BLaER1 treated with 17β-estradiol and CSF1 and Interleukin-3, amounts not matched to agents 10 nM and 100 nM (cell line): ENCODE measurements around the gene MOXD1.

Source experiments
- H3K27ac ChIP-seq, 11 experiments: shearing (Covaris generic); formaldehyde crosslinking; 2 replicates each; pipeline ENCODE4 v1.8.1; 2022
- H3K27me3 ChIP-seq, 11 experiments: shearing (Covaris generic); formaldehyde crosslinking; 2 replicates each; pipeline ENCODE4 v1.8.1; 2022
- H3K36me3 ChIP-seq, 11 experiments: shearing (Covaris generic); formaldehyde crosslinking; 2 replicates each; pipeline ENCODE4 v1.8.1; 2022
- H3K4me1 ChIP-seq, 10 experiments: shearing (Covaris generic); formaldehyde crosslinking; 2 replicates each; pipeline ENCODE4 v1.8.1; 2022
- H3K4me2 ChIP-seq, 11 experiments: shearing (Covaris generic); formaldehyde crosslinking; 2 replicates each; pipeline ENCODE4 v1.8.1; 2022
- H3K4me3 ChIP-seq, 10 experiments: shearing (Covaris generic); formaldehyde crosslinking; 2 replicates each; pipeline ENCODE4 v1.8.1; 2022
- H3K9ac ChIP-seq, 11 experiments: shearing (Covaris generic); formaldehyde crosslinking; 2 replicates each; pipeline ENCODE4 v1.8.1; 2022
- H3K9me3 ChIP-seq, 11 experiments: shearing (Covaris generic); formaldehyde crosslinking; replicated peaks in 1 of 11; 2 replicates each; pipeline ENCODE4 v1.8.1; 2022
- H4K20me1 ChIP-seq, 11 experiments: shearing (Covaris generic); formaldehyde crosslinking; 2 replicates each; pipeline ENCODE4 v1.8.1; 2022
- Cebpa-rat ChIP-seq, 11 experiments: shearing (Covaris generic); IDR thresholded peaks; 2 replicates each; pipeline ENCODE4 v1.8.1; 2022

MOXD1 gene

DNA sequence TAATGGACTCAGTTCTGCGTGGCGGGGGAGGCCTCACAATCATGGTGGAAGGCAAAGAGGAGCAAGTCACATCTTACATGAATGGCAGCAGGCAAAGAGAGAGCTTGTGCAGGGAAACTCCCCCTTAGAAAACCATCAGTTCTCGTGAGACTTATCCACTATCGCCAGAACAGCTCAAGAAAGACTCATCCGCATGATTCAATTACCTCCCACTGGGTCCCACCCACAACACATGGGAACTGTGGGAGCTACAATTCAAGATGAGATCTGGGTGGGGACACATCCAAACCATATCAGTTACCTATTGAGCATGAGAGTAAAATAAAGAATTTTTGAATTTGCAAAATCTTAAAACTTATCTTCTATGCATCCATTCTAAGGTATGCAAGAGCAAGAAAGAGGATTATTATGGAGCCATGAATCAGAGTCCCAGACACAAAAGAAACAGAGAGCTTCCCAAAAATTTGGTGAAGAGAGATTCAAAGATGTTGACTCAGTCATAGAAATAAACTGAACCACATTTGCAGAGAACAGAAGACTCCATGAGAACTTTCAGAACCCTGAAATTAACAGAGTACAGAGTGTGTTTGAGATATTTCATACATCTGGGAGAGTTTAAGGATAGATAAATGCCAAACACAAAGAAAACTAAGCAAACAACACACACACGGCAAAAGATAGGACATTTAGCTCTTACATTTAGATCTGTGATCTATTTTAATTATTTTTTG lies 17.1 kb upstream of the MOXD1 start:
- H3K9me3 ChIP-seq = peaks cover 27 to 62% (median 37%) of the 10 kb centered on the region in 11 experiments
- H4K20me1 ChIP-seq = no peaks in the 10 kb centered on the region
- no peak overlapping the region for H3K4me3 ChIP-seq
- no peaks in the 10 kb centered on the region for H3K36me3 ChIP-seq
- H3K9ac ChIP-seq = no peak overlapping the region
- no peaks in the 10 kb centered on the region for H3K27me3 ChIP-seq
- TF ChIP-seq Cebpa-rat (IDR thresholded peaks at IDR 0.05) = no peak
- no peaks in the 10 kb centered on the region for H3K4me1 ChIP-seq
- no peak overlapping the region for H3K4me2 ChIP-seq
- H3K27ac ChIP-seq = no peak overlapping the region

DNA sequence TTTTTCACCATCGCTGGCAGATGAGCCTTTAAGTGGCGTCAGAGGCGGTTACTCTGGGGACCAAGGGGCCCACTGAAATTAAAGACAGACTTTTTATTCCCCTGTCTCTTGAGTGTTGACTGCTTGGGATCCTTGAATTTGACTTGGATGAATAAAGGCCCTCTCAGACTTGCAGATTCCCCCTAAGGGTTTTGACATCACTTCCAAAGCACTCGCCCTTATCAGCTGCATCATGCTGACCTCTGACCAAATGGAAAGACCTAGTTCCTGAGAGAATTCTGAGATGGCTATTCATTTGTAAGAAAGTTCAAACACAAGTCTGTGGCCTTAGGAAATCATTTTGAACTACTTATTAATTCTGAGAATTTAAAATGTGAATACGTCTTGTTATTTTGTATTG lies 13.5 kb upstream of the MOXD1 start:
- no peaks in the 10 kb centered on the region for H3K4me1 ChIP-seq
- peaks cover 12 to 34% (median 18%) of the 10 kb centered on the region in 11 experiments for H3K9me3 ChIP-seq
- H3K4me2 ChIP-seq = no peak overlapping the region
- H3K27ac ChIP-seq = no peak overlapping the region
- no peak overlapping the region for H3K9ac ChIP-seq
- no peaks in the 10 kb centered on the region for H3K27me3 ChIP-seq
- no peaks in the 10 kb centered on the region for H4K20me1 ChIP-seq
- no peak for TF ChIP-seq Cebpa-rat (IDR thresholded peaks at IDR 0.05)
- no peaks in the 10 kb centered on the region for H3K36me3 ChIP-seq
- H3K4me3 ChIP-seq = no peak overlapping the region

DNA sequence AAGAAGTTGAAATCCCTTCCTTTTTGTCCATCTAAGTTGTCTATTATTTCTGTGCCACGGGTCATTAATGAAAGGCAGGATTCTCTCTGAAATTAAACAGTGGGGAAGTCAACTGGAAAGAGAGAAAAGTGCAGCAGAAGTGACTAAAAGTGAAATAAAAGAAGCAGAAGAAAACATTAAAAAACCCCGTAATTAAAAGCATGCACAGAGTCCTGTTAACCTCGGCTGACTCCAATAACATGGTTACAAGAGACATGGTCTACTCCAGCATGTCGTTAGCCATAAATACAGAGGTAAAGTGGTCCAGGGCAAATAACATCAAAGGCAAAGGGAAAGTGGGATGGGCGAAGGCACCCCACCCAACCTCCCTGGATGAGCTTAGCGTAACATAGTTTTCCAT lies 13.0 kb upstream of the MOXD1 start:
- Histone ChIP-seq H3K9me3 (peaks cover 12 to 30% (median 16%) of the 10 kb centered on the region in 11 experiments), H3K4me1 (no peaks in the 10 kb centered on the region), H3K4me2 (no peak overlapping the region), H3K4me3 (no peak overlapping the region), H3K27ac (no peak overlapping the region), H3K27me3 (no peaks in the 10 kb centered on the region), H3K9ac (no peak overlapping the region), H3K36me3 (no peaks in the 10 kb centered on the region), H4K20me1 (no peaks in the 10 kb centered on the region)
- no peak for TF ChIP-seq Cebpa-rat (IDR thresholded peaks at IDR 0.05)

DNA sequence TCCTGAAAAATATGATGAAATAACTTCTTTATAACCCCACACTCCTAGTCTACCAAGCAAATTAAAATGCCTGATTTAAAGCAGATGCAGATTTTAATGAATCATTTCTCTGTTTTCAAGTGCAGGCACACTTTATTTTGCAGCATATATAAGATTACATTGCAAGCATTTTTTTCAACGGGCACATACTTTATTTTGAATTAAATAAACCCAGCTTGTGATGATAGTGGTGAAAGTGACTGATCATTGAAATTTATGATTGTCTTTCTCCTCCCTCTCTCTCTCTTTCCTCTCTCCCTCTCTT lies 12.2 kb upstream of the MOXD1 start:
- Histone ChIP-seq H3K4me3 (no peak overlapping the region), H3K4me1 (no peaks in the 10 kb centered on the region), H3K36me3 (no peaks in the 10 kb centered on the region), H3K4me2 (no peak overlapping the region), H3K9ac (no peak overlapping the region), H3K27ac (no peak overlapping the region), H4K20me1 (no peaks in the 10 kb centered on the region), H3K9me3 (peaks cover 12 to 30% (median 16%) of the 10 kb centered on the region in 11 experiments), H3K27me3 (no peaks in the 10 kb centered on the region)
- no peak for TF ChIP-seq Cebpa-rat (IDR thresholded peaks at IDR 0.05)

DNA sequence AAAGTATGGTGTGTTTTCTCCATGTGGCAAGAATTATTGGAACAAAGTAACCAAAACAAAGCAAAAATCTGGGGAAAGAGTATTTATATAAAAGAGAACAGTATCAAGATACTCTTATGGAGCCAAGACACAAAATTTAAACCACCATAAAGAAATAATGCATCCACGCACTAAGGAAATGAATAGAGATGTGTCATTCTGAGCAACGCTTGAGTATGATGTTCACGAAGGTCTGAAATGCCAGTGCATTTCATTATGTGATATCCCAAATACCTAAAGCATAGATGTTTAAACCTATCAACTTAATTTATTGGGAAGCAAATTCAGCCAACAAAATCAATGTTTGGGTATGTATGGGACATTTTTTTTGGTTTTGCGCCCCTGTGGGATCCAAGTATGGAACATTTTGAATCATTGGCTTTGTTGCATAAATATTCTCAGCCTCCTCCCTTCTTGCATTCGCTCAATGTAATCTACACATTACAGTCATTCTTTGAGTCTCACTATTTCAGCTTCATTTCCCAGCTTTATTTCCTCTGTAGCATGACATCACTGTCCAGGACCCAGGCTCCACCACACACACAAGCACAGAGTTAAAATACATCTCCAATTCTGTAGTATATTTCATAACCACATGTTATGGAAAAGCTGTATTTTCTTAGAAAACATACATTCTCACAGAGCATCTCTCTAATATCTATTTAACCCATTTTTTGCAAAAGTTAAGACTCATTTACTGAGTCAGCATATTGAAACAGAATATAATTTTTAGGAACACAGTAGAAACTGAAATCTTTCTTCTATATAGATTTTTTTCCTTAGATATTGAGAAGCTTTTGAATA lies 11.6 kb upstream of the MOXD1 start:
- no peaks in the 10 kb centered on the region for H3K27me3 ChIP-seq
- TF ChIP-seq Cebpa-rat (IDR thresholded peaks at IDR 0.05) = no peak
- no peaks in the 10 kb centered on the region for H3K4me1 ChIP-seq
- H3K9ac ChIP-seq = no peak overlapping the region
- H3K4me2 ChIP-seq = no peak overlapping the region
- no peak overlapping the region for H3K4me3 ChIP-seq
- H3K27ac ChIP-seq = no peak overlapping the region
- no peaks in the 10 kb centered on the region for H3K36me3 ChIP-seq
- peaks cover 12 to 25% (median 16%) of the 10 kb centered on the region in 11 experiments for H3K9me3 ChIP-seq
- H4K20me1 ChIP-seq = no peaks in the 10 kb centered on the region

DNA sequence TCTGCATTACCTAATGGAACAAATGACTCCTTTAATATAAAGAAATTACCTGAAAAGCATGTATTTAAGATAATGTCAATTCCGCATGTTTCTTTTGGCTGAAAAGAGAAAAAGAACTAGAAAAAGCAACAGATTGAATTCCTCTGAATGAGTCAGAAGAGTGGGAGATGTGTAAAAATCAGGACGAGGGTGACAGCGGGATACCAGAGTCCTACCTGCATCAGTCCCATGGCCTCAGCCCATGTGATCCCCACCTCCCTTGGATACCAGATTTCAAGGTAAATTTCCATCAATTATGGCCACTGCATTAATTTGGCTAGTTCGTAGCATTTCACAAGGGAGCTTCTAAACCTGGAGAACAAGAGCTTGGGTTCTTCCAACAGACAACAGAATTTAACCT lies 10.0 kb upstream of the MOXD1 start:
- H3K27me3 ChIP-seq = no peaks in the 10 kb centered on the region
- no peak overlapping the region for H3K27ac ChIP-seq
- H3K36me3 ChIP-seq = no peaks in the 10 kb centered on the region
- H3K9ac ChIP-seq = no peak overlapping the region
- TF ChIP-seq Cebpa-rat (IDR thresholded peaks at IDR 0.05) = no peak
- H3K4me1 ChIP-seq = no peaks in the 10 kb centered on the region
- H3K4me2 ChIP-seq = no peak overlapping the region
- no peaks in the 10 kb centered on the region for H4K20me1 ChIP-seq
- H3K4me3 ChIP-seq = no peak overlapping the region
- H3K9me3 ChIP-seq = peaks cover 5 to 17% (median 10%) of the 10 kb centered on the region in 11 experiments

DNA sequence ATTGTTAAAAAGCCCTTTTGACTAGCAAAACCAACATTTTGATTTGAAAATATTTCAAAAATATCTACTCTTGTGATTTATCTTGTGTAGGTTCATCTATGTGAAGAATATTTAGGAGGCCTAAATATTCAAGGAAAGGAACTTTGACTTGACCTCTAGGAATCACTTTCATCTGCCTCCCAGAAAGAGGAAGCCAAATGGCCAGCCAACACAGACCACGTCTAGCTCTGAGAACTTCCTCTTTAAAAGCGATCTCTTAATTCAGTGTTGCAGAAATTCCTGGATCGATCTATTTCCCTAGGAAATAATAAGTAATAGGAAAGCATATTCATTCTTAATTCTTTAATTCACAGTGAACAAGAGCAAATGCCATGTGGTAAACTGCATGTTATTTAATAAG lies 9.6 kb upstream of the MOXD1 start:
- no peak overlapping the region for H3K27ac ChIP-seq
- H3K36me3 ChIP-seq = no peaks in the 10 kb centered on the region
- no peak for TF ChIP-seq Cebpa-rat (IDR thresholded peaks at IDR 0.05)
- peaks cover under 1 to 12% (median 5%) of the 10 kb centered on the region in 11 experiments; a peak in 20 of 22 replicates for H3K9me3 ChIP-seq
- no peak overlapping the region for H3K4me3 ChIP-seq
- no peaks in the 10 kb centered on the region for H3K27me3 ChIP-seq
- H3K4me1 ChIP-seq = no peaks in the 10 kb centered on the region
- no peaks in the 10 kb centered on the region for H4K20me1 ChIP-seq
- H3K4me2 ChIP-seq = no peak overlapping the region
- H3K9ac ChIP-seq = no peak overlapping the region

DNA sequence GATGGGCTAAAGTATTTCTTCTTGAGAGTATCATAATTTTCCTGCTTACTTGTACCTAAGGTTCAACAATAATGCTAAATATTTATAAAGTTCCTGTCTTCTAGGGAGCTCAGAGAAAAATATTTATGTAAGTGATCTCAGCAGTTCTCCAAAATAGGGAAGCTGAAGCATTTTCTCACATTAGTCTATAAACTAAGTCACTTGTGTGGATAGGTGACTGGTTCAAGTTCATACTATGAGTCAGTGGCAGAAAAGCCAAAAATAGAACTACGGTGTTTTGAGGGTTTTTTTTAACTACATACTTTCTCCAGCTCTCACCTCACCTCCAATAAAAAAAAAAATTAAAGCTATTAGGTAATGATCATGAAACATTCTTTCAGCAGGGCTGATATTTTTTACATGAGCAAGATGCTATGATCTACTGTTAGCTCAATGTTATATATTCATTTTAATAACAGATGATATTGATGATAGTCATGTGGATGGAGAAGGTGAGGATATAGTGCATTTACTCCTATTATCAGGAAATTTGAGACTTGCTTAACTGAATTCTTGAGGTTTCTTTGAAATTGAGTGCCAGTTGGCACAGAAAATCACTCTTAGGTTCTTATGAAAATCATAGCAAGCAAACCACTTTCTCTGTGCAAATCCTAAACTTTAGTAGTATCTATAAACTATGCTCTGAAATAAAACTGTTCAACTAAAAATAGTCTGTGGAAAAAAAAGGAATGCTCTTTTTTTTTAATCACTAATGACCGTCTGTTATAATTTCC lies 4.1 kb upstream of the MOXD1 start:
- Histone ChIP-seq H3K4me3 (no peak overlapping the region), H3K27ac (no peak overlapping the region), H3K4me2 (no peak overlapping the region), H3K27me3 (no peaks in the 10 kb centered on the region), H3K9me3 (peaks cover 14 to 18% (median 17%) of the 10 kb centered on the region in 11 experiments), H3K4me1 (peaks cover 0 to 8% (median 0%) of the 10 kb centered on the region in 10 experiments; a peak in 2 of 20 replicates), H4K20me1 (no peaks in the 10 kb centered on the region), H3K9ac (no peak overlapping the region), H3K36me3 (no peaks in the 10 kb centered on the region)
- no peak for TF ChIP-seq Cebpa-rat (IDR thresholded peaks at IDR 0.05)

DNA sequence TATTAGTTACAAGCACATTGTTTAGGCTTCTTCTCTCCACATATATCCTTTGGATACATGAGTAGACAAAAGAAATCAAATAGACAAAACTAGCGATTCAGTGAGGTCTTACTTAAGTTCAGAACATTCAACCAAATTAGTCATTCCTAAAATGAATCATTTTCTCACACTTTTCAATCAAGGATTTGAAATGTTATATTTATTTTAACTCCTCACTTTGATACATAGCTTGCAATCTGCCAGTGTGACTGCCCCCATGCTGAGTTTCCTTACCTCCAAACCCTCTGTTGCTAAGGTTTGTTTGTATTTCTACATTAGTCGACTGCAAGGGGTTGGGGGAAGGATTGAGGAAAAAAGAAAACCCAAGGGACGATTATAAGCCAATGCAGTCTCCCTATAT lies 3.5 kb upstream of the MOXD1 start:
- H3K9me3 ChIP-seq = peaks cover 14 to 19% (median 18%) of the 10 kb centered on the region in 11 experiments
- no peak overlapping the region for H3K4me3 ChIP-seq
- no peak overlapping the region for H3K4me2 ChIP-seq
- no peak for TF ChIP-seq Cebpa-rat (IDR thresholded peaks at IDR 0.05)
- H3K27ac ChIP-seq = no peak overlapping the region
- H3K4me1 ChIP-seq = peaks cover 0 to 8% (median 0%) of the 10 kb centered on the region in 10 experiments; a peak in 2 of 20 replicates
- no peaks in the 10 kb centered on the region for H4K20me1 ChIP-seq
- H3K36me3 ChIP-seq = no peaks in the 10 kb centered on the region
- H3K9ac ChIP-seq = no peak overlapping the region
- H3K27me3 ChIP-seq = no peaks in the 10 kb centered on the region
